ENCODE measurements around the gene EPB41L3.
"Not testable (repeated sequence)": the region's sequence is repeated elsewhere in the genome, so short reads cannot be mapped to it uniquely, and the experiment has no call there.

The EPB41L3 gene

DNA sequence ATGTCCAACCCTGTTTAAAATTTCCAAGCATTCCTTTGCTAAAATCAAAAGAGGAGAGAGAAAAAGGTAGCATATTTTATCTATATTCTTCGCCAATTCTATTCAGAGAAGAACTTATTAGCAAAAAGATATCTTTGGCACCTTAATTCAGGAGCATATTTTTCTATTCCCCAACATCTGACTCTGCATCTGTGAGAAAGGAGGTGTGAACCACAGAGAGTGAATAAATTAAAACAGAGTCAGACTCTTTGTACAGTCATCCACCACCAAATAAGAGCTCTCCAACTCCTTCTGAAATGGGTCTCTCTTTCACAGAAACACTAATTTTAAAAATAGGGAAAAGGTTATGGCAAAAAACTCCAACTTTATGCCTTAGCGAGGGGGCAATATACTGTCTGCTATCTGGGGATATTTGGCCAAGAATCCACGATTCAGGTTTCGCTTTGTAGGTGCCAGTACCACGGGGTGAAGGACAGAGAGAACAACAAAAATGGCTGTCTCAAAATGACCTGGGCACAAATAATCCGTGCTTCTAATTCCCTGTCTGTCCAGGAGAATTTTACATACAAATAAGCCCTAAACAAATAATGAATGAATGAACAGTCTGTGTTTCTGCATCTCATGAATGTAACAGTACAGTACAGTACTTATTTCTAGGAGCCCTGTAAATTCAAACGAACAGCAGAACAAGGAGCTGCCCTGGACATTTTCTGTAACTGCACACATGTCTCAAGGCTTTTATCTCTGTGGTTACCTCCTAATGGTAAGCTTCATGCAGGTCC is 43.4 kb downstream of the EPB41L3 start:
- no peak for DNase-seq

DNA sequence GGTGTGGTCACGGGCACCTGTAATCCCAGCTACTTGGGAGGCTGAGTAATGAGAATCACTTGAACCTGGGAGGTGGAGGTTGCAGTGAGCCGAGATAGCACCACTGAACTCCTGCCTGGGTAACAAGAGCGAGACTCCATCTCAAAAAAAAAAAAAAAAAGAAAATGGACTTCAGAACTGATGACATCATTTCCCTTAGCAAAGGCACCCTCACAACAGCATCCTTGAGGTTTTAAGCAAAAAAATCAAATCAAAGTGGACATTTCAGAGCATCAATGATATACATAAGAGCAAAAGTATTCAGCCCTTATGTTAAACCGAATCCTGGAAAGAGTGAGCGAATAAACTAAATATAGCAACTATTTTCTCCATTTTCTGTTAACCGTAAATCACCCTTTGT is 45.3 kb downstream of the EPB41L3 start:
- no peak for DNase-seq

DNA sequence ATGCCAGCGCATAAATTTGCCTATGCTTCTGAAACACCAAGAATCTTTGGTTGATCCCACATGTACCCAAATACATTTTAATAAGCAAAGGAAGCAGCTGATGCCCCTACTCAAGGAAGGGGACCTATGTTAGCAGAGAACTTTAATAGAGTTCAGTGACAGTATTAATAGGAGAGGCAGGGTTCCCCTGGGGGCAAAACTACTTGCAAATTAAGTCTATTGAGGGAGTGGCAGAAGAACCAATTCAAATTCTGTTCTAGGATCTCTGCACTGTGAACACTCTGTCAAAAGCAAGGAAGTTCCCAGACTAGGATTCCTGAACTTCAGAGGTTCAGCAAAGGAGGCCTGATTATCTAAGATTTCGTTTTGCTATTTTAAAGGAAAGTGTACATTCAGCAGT is 47.5 kb downstream of the EPB41L3 start:
- DNase-seq = no peak

DNA sequence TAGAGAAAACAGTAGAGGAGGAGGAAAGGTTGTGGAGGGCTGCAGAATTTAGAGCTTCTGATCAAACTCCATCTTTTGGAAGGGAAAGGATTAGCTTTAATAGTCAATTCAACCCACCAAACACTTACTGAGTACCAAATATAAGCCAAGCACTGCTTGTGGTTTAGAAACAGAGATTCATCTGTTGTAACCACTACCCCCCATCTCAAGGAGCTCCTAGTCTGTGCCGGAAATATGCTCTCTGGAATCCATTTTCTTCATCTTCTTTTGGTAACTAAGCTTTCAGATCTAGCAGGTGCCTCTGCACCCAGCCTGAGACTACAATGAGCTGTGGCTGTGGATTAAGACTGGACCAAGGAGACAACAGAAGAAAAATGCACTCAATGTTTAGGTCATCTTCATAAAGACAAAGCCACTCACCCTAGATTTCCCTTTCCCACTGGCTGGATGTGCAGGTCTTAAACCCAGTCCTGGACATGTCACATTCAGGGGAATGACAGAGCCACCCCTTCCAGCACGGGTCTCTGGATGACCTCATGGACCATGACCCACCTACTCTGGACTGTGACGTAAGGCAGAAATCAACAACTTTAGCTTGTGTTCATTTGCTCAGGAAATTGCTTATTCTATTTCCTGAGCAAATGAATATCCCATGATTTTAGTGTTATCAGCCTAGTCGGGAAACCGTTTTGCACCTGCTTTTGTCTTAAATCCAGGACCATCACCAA is 52.9 kb downstream of the EPB41L3 start:
- DNase-seq = no peak

DNA sequence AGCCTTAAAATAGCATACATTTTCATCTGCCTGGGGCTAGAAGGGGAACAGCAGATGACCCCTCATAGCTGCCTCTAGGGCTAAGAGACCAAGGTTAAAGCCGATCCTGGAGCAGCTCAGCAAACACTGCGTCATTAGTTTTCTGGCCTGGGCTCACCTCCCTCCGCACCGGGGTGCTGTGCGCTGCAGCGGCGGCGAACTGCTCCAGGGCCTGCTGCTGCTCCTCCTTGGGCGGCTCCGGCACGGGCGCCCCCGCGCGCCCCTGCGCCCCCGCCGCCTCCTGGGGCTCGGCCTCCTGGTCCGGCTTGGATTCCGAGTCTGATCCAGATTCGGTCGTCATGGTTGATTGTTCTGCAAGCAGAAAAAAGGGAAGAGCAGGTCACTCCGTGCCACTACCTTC is 55.0 kb downstream of the EPB41L3 start:
- DNase-seq = peak in 5 of 51 donors; percentile 4 to 17 (median 9)

DNA sequence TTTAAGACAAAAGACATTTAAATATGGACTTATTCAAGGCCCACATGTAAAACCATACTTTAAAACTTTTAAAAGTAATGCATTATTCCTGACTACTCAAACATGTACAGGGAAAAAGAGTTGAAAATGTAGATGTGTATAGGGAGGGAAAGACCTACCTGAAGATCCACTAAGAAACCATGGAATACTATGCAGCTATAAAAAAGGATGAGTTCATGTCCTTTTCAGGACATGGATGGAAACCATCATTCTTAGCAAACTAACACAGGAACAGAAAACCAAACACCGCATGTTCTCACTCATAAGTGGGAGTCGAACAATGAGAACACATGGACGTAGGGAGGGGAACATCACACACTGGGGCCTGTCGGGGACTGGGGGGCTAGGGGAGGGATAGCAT is 55.8 kb downstream of the EPB41L3 start:
- DNase-seq = not testable (repeated sequence)

DNA sequence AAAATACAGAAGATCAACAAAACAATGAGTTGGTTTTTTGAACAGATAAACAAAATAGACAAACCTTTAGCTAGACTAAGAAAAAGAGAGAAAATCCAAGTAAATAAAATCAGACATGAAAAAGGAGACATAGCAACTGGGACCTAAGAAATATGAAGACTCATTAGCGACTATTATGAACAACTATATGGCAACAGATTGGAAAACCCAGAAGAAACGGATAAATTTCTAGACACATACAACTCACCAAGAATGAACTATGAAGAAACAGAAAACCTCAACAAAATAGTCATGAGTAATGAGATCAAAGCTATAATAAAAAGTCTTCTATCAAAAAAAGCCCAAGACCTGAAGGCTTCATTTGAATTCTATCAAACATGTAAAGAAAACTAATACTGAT is 59.3 kb downstream of the EPB41L3 start:
- no peak for DNase-seq

DNA sequence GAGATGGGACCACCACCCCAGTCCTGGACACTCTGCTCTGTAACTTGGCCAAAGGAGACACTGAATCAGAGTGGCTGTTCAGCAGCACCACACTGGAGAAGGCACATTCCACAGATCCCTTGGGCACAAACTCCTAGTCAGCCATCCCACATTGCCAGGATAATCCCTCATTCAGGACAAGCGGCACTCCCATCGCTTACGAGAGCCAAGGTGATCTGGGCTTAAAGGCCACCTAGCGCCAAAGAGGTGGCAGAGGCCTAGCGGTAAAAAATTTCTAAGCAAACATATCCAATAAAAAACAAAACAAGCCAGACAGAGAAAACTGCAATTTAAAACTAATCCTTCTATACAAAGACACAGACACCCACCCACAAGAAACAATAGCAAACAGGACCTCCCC is 62.2 kb downstream of the EPB41L3 start:
- no peak for DNase-seq

DNA sequence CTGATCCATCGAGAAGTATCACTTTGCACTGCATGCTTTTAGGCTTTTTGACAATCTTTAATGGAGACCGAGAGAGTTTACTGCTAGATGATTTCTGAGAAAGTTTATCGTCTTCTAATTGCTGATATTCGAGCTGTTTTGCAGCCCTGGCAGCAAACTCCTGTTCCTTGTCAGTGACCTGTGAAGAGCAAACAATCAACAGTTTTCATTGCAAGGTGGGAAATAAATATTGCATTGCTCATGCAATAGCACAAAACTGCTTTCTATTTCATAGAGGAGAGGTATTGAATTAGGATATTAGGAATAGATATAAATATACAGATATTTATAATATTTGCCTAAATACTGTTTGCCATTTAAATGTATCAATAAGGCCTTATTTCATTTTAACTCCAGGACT is 65.5 kb downstream of the EPB41L3 start:
- no peak for DNase-seq

DNA sequence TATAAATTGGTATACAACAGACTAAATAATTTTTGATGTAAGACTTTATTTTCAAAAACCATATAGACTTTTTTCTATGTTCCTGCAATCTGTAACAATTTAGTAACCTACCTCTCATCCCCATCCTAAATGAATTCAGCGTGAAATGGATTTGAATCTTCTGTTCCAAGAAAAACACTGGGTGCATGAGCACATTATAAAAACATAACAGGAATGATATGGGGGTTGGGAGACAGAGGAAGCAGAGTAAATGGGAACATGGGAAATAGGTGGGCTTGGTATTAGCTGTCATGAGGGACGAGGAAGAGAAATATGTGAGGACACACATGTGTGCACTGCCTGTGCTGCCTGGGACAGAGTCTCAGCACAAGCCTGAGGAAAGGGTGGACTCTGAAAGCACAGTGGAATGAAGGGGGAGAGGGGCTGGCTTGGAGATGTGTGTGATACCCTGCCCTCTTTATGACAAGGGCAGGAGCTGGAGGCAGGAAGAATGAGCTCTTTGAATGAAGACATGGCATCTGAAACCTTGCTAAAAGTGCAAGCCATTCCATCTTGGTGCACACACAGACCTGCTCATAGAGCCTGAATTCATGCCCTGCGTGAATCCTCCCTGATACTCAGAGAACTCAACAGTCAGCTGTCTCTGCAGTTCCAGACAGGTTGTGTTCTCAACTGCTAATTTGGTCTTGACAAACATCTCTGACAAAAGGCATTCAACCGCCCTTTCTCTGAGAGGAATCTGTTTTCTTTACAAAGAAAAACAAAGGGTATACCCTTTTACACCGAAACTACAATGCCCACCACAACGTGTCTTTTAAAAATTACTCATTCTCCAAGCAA is 66.6 kb downstream of the EPB41L3 start:
- no peak for DNase-seq

DNA sequence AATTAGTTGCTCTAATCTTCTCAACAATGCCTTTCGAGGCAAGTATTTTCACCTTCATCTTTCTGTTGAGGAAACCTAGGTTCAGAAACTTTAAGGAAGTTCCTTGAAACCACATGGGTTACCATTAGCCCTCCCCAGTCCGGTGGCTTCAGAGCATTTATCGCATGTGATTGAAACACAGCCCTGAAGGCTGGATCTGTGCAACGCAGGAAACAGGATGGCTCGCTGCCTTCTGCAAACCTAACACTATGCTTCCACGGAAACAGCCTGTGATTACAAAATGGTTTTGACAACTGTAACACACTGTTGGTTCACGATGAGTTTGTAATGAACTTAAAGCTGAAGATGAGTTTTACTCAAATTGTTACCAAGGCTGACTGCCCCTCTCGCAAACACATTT is 68.5 kb downstream of the EPB41L3 start:
- peak in 2 of 51 donors; percentile 7 to 13 for DNase-seq

DNA sequence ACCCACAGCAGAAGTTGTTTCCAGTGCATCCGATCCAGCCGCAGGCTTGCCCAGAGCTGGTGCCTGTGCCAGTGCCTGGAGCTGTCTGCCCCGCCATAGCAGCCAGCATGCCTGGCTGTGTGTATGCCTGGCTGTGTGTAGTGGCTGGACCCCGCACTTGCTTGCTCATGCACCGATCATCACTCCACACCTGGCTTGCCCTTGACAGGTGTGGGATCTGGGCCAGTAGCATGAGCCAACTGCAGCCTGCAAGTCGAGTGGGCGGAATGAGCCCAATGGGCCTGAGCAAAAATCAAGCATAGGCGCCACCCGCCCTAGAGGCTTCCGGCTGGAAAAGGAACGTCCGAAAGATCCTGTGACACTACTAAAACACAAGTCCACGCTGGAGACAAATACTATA is 74.5 kb downstream of the EPB41L3 start:
- DNase-seq = no peak

DNA sequence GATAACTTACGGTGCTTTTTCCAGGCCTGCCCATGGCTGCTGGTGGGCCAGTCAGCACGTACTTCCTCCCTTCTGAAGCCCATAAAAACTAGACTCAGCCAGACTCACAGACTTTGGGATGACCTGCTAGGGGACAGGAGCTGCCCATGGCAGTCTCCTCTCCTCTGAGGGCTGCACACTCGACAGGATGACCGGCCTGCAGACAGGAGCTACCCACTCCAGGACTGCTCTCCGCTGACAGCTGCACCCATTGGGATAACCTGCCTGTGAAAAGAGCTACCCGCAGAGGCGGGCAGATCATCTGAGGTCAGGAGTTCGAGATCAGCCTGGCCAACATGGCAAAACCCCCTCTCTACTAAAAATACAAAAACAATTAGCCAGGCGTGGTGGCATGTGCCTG is 75.4 kb downstream of the EPB41L3 start:
- DNase-seq = no peak

DNA sequence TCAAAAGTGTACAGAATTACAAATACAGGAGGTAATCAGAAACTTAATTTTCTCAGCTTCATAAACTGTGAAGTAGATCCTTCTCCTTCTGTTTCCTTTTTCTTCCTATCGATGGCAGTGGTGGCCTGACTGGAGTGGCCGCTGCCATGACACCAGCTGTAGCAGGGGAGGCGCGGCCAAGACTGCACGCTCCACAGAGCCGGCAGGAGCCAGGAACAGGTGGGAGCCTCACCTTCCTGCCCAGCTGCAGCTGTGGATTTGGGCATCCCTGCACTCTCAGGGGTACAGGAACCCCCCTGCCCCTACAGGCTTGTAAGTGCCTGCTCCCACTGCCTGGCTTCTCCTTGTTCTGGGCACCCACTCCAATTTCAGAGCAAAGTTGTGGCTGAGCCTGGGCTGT is 76.1 kb downstream of the EPB41L3 start:
- no peak for DNase-seq

DNA sequence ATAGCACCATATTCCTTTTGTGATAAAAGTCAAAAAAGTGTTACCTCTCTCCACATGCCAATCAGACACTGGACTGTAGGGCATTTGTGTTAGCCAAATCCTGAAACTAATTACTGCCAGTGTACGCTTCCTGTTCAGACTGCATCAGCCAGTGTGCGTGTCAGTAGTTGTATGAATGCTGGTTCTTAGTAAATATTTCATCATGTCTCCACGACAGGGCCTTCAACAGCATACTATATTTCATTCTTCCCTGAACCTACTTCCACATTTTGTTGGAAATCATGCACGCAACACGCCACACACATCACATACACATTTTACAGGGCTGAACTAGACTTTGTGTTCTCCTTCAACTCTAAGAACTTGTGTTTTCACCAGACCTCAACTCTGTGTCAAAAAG is 77.5 kb downstream of the EPB41L3 start:
- no peak for DNase-seq

DNA sequence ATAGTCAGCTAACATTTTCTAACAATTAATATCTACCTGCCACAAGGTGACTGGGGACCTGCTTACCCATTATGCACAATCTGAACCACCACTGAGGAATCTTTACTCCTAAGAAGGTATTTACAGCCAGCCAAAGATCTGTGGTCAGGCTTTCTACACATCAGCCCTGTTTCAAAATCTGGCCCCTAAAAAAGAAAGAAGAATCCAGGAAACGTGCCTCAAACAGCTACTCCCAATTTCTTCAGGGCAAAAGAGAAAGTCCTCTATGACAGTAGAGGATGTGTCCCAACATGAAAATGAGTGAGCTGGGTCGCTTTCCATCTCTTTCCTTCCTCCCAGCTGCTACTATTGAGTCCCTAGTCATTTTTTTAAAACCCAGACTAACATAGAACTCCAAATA is 79.5 kb downstream of the EPB41L3 start:
- no peak for DNase-seq

DNA sequence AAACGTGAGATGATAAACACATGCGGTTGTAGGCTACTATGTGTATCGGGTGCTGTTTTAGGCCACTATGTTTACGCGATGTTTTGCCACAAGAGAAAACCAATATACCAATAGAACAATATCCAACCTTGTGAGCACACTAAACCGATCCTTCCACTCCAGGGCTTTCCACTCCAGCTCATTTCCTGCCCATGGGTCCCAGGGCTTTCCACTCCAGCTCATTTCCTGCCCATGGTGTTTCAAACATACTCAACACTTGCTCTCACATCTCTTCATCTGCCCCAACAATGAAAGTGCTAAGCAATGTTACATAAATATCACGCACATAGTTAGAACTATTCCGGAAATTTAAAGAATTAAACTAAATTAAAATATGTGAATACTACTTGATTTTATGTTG is 80.0 kb downstream of the EPB41L3 start:
- no peak for DNase-seq

DNA sequence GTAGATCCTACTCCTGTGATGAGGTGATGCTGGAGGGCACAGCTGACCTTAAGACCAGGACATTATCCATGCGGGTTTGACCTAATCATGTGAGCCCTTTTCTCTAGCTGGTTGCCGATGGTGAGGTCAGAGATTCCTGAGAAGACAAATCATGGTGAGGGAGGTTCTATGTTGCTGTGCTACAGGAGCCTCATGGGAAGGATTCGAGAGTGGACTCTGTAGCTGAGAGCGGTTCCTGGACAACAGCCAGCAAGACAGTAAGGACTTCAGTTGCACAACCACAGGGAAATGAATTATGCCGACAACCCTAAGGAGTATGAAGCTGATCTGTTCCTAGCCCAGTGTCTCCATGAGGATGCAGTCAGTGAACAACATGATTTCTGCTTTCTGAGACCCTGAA is 80.4 kb downstream of the EPB41L3 start:
- DNase-seq = no peak

DNA sequence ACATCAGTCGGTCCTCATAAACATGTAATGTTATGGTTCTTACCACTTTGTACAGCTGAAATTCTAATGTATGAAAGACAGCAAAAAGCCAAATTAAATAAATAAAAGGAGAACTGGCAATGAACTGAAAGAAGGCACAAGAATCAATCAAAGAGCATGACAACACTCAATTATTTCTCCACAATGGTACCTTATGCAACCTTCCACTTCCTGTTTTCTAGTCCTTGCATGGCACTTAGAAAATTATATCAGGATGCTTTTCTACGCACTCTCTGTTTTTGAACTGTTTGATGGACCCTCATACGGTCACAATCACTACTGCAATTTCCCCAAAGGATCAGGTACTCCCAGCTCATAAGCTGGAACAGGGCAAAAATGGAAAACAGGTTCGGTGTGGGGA is 81.6 kb downstream of the EPB41L3 start:
- DNase-seq = no peak

DNA sequence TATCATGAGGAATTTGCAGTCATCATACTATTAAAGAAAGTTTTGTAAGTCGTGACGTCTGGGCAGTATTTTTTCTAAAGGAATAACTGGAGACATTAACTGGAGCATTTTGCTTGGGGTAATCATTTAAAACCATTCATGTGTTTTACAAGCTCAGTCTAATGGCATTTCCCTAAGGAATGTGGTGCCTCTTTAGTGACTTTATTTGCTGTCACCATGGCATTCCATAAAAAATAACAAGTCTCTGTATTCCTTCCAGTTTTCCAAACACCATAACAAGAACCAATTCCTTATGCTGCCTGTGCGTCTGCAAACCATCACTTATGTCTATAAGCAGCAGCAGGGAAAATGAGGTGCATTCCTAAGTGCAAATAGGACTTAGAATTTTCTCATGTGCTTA is 82.8 kb downstream of the EPB41L3 start:
- no peak for DNase-seq

DNA sequence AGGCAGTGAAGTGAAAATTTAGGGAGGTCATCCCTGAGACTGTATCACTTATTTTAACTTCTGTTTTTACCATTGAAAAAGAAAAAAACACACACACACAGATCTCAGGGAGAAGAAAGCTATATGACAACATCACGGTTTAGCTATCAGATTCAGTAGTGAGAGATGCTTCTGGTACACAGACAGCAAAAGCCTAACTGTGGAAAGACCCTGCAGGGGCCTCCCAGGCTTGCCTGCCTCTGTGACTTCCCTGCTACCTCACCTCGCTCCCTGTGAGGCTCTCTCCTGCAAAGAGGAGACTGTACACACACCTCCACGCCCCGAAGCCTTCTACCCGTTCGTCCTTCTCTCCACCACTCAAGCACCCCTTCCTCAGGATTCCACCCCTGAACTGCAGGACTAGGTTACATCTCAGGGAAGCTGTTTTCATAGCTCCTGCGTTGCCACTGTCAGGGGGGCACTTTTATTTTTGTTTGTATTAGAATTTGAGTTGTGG is 86.3 kb downstream of the EPB41L3 start:
- DNase-seq = no peak
